Fibroblast of mammary gland (primary cell): ENCODE measurements around the gene COG7.
"Not testable (repeated sequence)": the region's sequence is repeated elsewhere in the genome, so short reads cannot be mapped to it uniquely, and the experiment has no call there.

ENCODE experiments used
- DNase-seq: peaks from one replicate; pipeline ENCODE4 v3.0.0-alpha.2; 2010; ENCODE audit warnings: low read depth
- H3K4me3 ChIP-seq: 2 replicates; pipeline ENCODE4 v1.5.1; 2011; ENCODE audit warnings: low read depth, mild to moderate bottlenecking, low read length, moderate library complexity; ENCODE audit not compliant: control insufficient read depth
- CTCF ChIP-seq: conservative IDR thresholded peaks from 2 replicates; pipeline ENCODE4 v1.5.1; 2011; ENCODE audit warnings: low read depth, low read length, inconsistent platforms; ENCODE audit not compliant: control insufficient read depth, insufficient read depth

COG7 gene

GRCh38 chr16:23397464-23397863, 55.5 kb downstream of the COG7 start:
- H3K4me3 ChIP-seq = no peak overlapping the region
- DNase-seq = no peak
- no peak for TF ChIP-seq CTCF

- DNase-seq = no peak
- no peak overlapping the region for H3K4me3 ChIP-seq
- TF ChIP-seq CTCF = no peak
Observed at GRCh38 chr16:23395732-23396131, 57.3 kb downstream of the COG7 start.

DNA sequence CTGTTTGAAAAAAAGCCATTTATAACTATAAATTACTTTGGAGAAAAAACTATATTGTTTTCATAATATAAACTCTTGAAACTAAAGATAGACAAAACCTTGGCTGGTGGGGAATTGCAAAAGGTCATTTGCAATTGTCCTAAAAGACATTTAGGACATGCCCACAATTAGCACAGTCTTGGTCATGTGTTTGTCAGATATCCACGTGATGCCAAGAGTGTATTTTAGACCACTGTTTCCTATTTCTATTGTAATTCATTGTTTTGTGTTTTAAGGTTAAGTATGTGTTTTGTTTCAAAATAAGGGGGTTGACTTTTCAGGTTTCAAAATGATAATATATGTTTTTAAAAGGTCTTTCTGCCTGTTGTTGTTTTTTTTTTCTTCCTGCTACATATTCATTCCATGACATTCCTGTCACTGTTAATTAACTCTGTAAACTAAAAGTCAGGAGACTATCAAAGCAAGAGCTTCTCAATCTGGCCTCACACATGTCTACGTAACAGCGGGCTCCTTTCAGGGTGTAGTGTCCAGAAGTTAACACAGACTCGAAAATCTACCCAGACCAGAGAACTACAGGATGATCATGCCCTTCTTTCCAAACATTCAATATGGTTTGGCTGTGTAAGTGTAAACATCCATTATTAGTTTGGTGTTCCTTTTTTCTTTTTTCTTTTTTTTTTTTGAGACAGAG, 58.7 kb downstream of the COG7 start:
- no peak for DNase-seq
- H3K4me3 ChIP-seq = no peak overlapping the region
- no peak for TF ChIP-seq CTCF

DNA sequence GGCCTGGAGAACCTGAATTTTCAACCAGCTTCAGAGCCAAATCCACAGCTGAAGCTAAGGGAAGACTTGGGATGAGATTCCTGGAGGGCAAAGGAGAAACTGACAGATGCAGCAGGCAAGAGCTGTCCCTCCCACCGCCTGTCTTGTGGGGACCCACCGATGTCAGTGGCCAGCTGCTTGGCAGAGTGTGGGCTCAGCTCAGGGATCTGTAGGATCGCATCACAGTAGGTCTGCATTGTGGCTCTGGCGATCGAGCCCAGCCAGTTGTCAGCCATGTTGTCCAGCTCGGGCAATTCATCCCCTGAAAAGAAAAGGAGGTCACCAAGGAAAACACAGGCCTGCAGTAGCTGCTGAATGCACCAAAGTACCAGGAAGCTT, 60.8 kb downstream of the COG7 start:
- TF ChIP-seq CTCF = no peak
- H3K4me3 ChIP-seq = no peak overlapping the region
- no peak for DNase-seq

DNA sequence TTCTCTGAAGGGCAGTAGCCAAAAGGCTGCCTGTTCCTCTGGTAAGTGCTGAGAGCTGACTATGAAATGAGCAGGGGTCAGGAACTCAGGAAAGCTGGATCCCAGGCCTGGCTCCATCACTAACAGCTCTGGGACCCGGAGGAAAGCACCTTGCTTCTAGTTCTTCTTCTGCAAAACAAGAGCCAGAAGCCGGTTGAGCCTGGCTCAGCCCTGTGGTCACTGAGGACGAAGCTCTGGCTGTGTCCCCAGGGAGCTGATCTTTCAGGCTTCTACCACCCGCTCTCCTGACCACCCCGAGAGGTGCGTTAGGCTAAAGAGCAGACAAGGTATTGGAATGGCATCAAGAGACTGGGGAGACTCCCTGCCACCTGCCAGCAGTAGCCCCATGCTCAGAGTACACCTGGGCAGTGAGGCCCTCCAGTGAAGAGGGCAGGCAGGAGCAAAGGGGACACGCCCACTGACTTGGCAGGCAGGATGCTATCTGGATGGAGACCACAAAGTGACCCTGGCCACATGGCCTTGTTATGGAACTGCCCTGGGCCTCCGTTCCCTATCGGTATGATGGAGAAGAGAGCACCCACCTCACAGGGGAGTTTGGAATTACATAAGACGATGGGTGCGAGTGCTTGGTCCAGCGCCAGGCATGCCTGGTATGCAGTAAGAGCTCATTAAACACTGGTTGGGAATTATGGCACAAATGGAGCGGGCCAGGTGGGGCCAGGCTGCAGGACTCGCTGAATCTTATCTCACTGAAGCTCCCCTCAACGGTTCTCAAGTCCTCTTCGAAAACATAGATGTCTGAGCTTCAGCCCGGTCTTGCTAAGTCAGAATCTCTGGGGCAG, 61.4 kb downstream of the COG7 start:
- no peak overlapping the region for H3K4me3 ChIP-seq
- no peak for DNase-seq
- TF ChIP-seq CTCF = no peak

DNA sequence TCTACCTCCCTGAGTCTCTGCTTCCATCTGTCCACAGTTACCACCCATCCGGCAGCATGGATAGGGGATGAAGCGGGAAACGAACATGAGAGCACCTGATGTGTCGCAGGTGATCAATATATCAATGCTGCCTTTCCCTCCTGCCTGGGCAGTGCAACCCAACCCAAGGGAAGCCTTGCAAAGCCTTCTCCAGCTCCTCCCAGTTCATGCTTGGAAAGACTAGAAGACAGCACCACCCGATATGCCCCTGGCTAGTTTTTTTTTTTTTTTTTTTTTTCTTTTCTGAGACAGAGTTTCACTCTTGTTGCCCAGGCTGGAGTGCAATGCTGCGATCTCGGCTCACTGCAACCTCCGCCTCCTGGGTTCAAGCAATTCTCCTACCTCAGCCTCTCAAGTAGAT, 63.1 kb downstream of the COG7 start:
- H3K4me3 ChIP-seq, DNase-seq: not testable (repeated sequence)

GRCh38 chr16:23389201-23389600, 63.8 kb downstream of the COG7 start:
- no peak for TF ChIP-seq CTCF
- no peak overlapping the region for H3K4me3 ChIP-seq
- no peak for DNase-seq
